HEK293T (cell line): Measurements from ENCODE around the gene PRKACB.

Experiments used
- CTCF ChIA-PET: fragments of 350-600 bp; formaldehyde crosslinking; extraction: SDS; loops from one replicate; lab custom pipeline; 2021; ENCODE audit warnings: antibody characterized with exemption, inconsistent platforms; lab: Yijun Ruan, JAX
- POLR2A ChIA-PET: fragments of 350-600 bp; formaldehyde crosslinking; extraction: SDS; loops from one replicate; lab custom pipeline; 2020; ENCODE audit warnings: antibody characterized with exemption, inconsistent platforms; lab: Yijun Ruan, JAX
- DNase-seq: peaks from one replicate; pipeline ENCODE4 v3.0.0; 2012; ENCODE audit warnings: mixed read lengths; ENCODE audit errors: extremely low spot score
- ARNT ChIP-seq: fragments of 450-650 bp; IDR thresholded peaks from 2 replicates; pipeline ENCODE4 v1.6.1; 2017; ENCODE audit warnings: mild to moderate bottlenecking
- BHLHE40 ChIP-seq: fragments of 450-650 bp; IDR thresholded peaks from 2 replicates; pipeline ENCODE4 v1.6.1; 2016; ENCODE audit warnings: mild to moderate bottlenecking, moderate library complexity, borderline replicate concordance
- CTBP1 ChIP-seq: fragments of 450-650 bp; IDR thresholded peaks from 2 replicates; pipeline ENCODE4 v1.6.1; 2016; ENCODE audit warnings: borderline replicate concordance
- ELF4 ChIP-seq: fragments of 450-650 bp; IDR thresholded peaks from 2 replicates; pipeline ENCODE4 v1.6.1; 2017; ENCODE audit warnings: antibody characterized with exemption
- FOXA1 ChIP-seq: fragments of 450-650 bp; IDR thresholded peaks from 2 replicates; pipeline ENCODE4 v1.6.1; 2016; ENCODE audit warnings: mild to moderate bottlenecking
- FOXK2 ChIP-seq: fragments of 450-650 bp; IDR thresholded peaks from 2 replicates; pipeline ENCODE4 v1.6.1; 2016; ENCODE audit warnings: mild to moderate bottlenecking
- FOXM1 ChIP-seq: fragments of 450-650 bp; IDR thresholded peaks from 2 replicates; pipeline ENCODE4 v1.6.1; 2017; ENCODE audit warnings: mild to moderate bottlenecking, borderline replicate concordance
- HDGF ChIP-seq: fragments of 450-650 bp; IDR thresholded peaks from 2 replicates; pipeline ENCODE4 v1.6.1; 2017; ENCODE audit warnings: antibody characterized with exemption, borderline replicate concordance
- L3MBTL2 ChIP-seq: fragments of 450-650 bp; conservative IDR thresholded peaks from 2 replicates; pipeline ENCODE4 v1.6.1; 2016; ENCODE audit warnings: mild to moderate bottlenecking
- LEF1 ChIP-seq: fragments of 450-650 bp; IDR thresholded peaks from 2 replicates; pipeline ENCODE4 v1.6.1; 2017; ENCODE audit warnings: mild to moderate bottlenecking, borderline replicate concordance
- NFRKB ChIP-seq: fragments of 450-650 bp; IDR thresholded peaks from 2 replicates; pipeline ENCODE4 v1.6.1; 2016; ENCODE audit warnings: mild to moderate bottlenecking, moderate library complexity
- SP1 ChIP-seq: fragments of 450-650 bp; IDR thresholded peaks from 2 replicates; pipeline ENCODE4 v1.6.1; 2017
- SUZ12 ChIP-seq: fragments of 450-650 bp; IDR thresholded peaks from 2 replicates; pipeline ENCODE4 v1.6.1; 2016; ENCODE audit warnings: mild to moderate bottlenecking
- TARDBP ChIP-seq: fragments of 450-650 bp; IDR thresholded peaks from 2 replicates; pipeline ENCODE4 v1.6.1; 2016
- ZNF384 ChIP-seq: fragments of 450-650 bp; IDR thresholded peaks from 2 replicates; pipeline ENCODE4 v1.6.1; 2016
- TF ChIP-seq, protein P1 (sequence below): fragments of 450-650 bp; IDR thresholded peaks from 2 replicates; pipeline ENCODE4 v1.6.1; 2016

Gene PRKACB

DNA sequence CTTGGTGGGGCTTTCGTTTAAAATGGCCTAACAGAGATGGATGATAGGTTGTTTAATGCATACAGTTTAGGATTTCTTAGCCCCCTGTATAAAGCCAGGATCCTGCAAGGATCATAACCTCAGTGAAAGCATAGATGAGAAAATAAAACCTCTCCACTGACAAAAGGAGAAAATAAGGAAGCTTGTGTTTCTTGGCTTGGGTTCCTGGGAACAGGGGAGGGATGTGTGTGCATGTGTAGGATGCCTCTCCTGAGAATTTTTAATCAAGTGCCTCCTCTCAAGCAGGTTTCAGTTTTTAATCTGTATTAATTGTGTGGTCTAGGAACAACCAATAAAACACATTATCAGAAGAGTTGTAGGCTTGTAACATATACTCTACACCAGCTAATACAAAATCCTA lies 26.1 kb downstream of the PRKACB start:
- TF ChIP-seq SP1 (no peak), FOXM1 (no peak), HDGF (no peak), L3MBTL2 (no peak), ZNF384 (no peak), BHLHE40 (no peak), LEF1 (no peak), CTBP1 (no peak), FOXA1 (no peak), FOXK2 (no peak), TARDBP (no peak), ELF4 (no peak), NFRKB (no peak), ARNT (no peak), SUZ12 (no peak)
- TF ChIP-seq, protein P1, sequence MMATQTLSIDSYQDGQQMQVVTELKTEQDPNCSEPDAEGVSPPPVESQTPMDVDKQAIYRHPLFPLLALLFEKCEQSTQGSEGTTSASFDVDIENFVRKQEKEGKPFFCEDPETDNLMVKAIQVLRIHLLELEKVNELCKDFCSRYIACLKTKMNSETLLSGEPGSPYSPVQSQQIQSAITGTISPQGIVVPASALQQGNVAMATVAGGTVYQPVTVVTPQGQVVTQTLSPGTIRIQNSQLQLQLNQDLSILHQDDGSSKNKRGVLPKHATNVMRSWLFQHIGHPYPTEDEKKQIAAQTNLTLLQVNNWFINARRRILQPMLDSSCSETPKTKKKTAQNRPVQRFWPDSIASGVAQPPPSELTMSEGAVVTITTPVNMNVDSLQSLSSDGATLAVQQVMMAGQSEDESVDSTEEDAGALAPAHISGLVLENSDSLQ, result no peak
- ChIA-PET POLR2A (no interaction called here), CTCF (no interaction called here)
- no peak for DNase-seq

DNA sequence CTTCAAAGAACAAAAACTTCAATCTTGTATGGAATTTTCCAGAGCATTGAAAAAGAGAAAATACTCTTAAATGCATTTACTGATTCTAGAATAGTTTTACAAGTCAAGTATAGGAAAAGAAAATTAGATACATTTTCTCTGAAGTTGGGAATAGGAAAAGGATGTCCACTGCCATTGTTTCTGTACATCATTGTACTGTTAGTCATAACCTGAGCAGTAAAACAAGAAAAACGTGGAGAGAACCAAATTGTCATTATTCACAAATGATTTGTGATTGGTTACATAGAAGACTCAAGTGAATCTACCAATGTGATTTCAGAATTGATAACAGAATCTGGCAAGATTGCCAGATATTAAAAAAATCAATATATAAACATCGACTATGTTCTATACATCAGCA lies 27.4 kb downstream of the PRKACB start:
- CTCF ChIA-PET, result no interaction called here
- DNase-seq, result no peak
- TF ChIP-seq FOXA1 (no peak), SUZ12 (no peak), ZNF384 (no peak), ARNT (no peak), FOXK2 (no peak), BHLHE40 (no peak), NFRKB (no peak), SP1 (no peak), ELF4 (no peak), LEF1 (no peak), CTBP1 (no peak), TARDBP (no peak), L3MBTL2 (no peak), HDGF (no peak), FOXM1 (no peak)
- TF ChIP-seq, protein P1, result no peak
- POLR2A ChIA-PET, result no interaction called here

DNA sequence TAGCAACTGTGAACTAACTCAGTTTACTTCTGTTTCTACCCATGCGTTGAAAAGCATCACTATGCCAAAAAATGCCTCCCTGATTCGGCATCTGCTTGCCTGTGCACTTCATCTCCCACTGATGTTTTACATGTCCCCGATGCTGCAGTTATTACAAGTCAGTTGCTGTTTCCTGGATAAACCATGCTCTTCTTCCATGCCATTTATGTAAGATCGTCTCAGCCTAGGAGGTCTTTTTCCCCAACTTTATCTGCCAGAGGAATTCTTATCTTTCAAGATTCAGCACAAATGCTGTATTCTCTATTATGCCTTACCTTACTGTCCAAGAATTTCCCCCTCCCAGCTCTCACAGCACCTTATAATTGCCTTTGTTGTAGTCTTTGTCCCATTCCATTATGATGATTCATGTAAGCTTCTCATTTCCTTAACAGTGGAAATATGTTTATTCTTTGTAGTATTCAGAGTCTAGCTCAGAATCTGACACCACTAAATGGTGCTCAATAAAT lies 30.0 kb downstream of the PRKACB start:
- no peak for TF ChIP-seq HDGF
- TF ChIP-seq FOXM1, result no peak
- no peak for TF ChIP-seq FOXA1
- TF ChIP-seq BHLHE40, result no peak
- TF ChIP-seq FOXK2, result no peak
- TF ChIP-seq L3MBTL2, result no peak
- no peak for TF ChIP-seq SUZ12
- ChIA-PET CTCF (no interaction called here), POLR2A (no interaction called here)
- DNase-seq, result no peak

DNA sequence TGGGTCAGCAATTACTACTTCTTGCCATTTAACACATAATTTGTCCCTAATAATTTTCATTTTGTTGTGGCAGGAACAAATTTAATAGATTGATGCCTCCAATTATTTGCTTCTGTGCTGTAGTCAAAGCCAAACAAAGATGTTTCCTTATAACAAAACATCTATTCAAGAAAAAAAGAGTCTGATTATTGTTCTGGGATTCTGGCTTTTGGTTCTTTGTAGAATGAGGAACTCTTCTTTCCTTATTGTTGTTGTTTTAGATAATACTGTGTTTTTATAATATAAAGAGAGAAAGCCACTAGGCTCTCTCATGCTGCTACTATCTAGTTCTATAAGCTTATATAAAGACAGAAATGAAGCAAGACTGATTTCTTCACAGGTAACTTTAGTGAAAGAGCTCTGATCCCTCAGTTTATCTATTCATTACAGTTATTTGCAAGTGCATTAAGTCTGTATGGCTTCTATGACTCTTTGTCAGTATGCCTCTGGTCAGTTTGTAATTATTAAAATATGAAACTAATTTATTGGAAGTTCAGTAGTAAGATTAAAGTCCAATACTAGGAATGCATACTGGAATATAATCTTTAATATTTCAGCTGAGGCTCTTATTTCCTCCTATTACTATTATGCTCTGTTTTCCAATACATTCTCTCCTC lies 37.4 kb downstream of the PRKACB start:
- TF ChIP-seq SUZ12 (no peak), L3MBTL2 (no peak), ZNF384 (no peak), SP1 (no peak), BHLHE40 (no peak), ARNT (no peak), NFRKB (no peak), TARDBP (no peak), ELF4 (no peak), FOXK2 (no peak), FOXA1 (no peak), CTBP1 (no peak), LEF1 (no peak), FOXM1 (no peak), HDGF (no peak)
- TF ChIP-seq, protein P1, result no peak
- ChIA-PET CTCF (no interaction called here), POLR2A (no interaction called here)
- no peak for DNase-seq

DNA sequence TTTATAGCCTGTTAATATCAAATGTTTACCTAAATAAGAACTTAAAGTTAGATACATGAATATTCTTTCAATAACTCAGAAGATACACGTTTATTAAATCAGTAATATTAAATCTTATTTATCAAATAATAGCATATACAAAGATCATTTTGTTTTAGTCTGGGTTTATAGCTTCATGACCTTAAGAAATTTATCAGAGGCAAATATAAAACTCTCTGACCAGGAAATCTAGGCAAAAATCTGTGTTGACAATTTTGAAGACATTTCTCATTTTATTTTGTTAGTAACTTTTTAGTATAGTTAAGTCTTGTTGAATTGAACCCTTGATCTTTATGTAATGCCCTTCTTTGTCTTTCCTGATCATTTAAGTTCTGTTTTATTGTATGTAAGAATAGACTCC lies 46.4 kb downstream of the PRKACB start:
- ChIA-PET CTCF (interaction anchor here (0.6 kb wide), 1 partner anchor 479 kb away, joined by 3 read pairs; no protein-coding TSS in a partner anchor), POLR2A (interaction anchor here (0.6 kb wide), 1 partner anchor 42 kb away, joined by 3 read pairs; no protein-coding TSS in a partner anchor)
- DNase-seq, result no peak
- TF ChIP-seq ZNF384 (no peak), ELF4 (no peak), FOXA1 (no peak), L3MBTL2 (no peak), BHLHE40 (no peak), FOXK2 (no peak), HDGF (no peak), LEF1 (no peak), SP1 (no peak), ARNT (no peak), TARDBP (no peak), FOXM1 (no peak)
- TF ChIP-seq, protein P1, result no peak
